Activated CD8-positive, alpha-beta memory T cell treated with anti-CD3 and anti-CD28 coated beads, Interleukin-2, amount 50 U/mL, for 24 hours (primary cell): Measurements from ENCODE around the gene TBKBP1.
"Not testable (repeated sequence)": the region's sequence is repeated elsewhere in the genome, so short reads cannot be mapped to it uniquely, and the experiment has no call there.

Source experiments
- DNase-seq: peaks from one replicate; pipeline ENCODE4 v3.0.0-alpha.2; 2020; ENCODE audit errors: extremely low read depth

The TBKBP1 gene

DNA sequence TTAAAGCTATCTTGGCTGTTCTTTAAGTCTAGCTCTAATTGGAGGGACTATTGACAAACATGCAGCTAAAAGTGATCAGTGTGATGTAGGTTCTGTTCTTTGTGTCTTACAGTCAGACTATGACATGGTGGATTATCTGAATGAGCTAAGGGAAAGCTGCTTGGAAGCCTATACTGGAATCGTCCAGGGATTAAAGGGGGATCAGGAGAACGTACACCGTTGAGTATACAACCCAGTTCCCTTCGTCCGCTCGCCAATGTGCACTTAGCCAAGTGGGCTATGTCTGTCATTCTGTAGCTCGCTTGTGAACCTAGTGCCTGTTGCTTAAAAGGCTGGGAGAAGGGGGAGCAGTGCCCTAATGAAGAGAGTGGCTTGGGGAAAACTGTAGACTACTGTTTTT, 15.8 kb upstream of the TBKBP1 start:
- no peak for DNase-seq

DNA sequence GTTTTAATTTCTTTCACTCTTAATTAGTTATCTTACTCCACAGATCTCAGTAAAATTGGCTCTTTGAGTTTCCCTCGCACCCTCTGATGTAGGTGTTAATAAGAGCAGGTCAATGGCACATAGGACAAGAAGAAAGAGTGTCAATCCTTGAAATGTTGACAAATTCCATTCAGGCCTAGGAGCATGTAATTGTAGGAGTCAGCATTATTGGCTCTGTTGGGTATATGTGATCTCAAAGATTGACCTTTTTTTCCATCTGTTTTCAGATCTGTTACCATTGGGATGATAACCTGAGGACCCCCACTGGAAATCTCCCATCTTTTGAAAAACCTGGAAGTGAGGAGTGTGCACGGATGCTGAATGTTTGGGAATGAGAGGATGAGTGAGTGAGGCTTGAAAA, 11.8 kb upstream of the TBKBP1 start:
- DNase-seq, result no peak

DNA sequence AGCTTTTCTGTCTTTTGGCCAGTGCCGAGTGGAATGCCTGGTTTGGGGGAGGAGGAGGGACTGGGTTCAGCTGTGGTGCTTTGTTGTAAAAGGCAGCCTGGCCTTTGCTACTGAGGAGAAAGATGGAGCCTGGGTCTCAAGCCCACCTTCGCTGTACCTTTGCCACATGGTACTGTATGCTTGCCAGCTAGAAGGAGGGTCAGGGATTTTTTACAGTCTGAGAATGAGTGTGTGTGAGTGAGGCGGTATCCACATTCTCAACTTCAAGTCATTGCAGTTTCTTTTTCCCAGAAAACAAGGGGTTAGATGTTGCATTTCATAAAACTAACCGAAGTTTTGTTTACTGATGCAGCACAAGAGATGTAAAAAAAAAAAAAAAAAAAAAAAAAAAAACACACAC, 11.2 kb upstream of the TBKBP1 start:
- not testable (repeated sequence) for DNase-seq

DNA sequence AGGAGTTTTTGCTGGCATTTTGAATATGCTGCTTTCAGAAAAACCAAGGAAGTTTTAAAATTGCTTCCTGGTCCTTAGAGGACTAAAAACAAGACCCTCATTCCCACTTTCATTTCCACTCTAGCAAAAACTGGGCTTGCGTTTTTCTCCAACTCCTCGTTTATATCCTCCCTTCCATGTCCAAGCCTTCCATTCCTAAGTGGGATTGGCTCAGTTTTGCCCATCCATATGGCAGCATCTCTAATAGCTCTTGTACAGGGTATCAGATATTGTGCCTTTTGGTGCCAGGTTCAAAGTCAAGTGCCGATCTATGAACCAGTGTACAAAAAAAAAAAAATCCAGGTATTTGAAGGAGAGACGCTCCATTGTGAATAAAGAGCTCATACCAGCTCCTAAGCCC, 9.9 kb upstream of the TBKBP1 start:
- DNase-seq, result no peak

DNA sequence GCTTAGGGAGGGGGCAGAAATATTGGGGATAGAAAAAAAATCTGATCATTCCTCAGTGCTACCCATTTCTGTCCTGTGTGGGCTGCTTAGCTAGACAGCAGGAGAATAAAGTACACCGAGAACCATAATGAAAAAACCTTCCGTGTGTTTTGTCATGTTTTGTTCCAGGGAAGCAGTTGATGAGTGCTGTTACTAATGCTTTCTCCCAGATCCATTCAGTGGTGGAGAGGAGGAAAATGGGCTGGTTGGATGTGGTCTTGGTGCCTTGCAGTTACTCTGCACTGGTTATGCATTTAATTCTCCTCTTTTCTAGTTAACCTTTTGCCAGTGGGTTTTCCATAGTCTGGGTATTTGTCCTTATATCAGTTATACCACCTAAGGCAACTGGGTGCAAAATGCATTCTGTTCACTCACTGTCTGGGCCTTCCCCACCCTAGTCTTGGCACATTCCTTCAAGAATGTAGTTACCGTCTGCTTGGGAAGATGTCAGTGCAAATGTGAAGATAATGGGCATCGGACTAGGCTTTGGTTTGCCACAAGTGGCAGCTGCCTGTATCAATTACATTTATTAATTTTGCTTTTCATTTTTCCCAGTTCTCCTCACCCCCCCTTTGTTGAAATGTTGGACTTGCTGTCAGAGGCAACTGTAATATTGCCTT, 9.3 kb upstream of the TBKBP1 start:
- no peak for DNase-seq

DNA sequence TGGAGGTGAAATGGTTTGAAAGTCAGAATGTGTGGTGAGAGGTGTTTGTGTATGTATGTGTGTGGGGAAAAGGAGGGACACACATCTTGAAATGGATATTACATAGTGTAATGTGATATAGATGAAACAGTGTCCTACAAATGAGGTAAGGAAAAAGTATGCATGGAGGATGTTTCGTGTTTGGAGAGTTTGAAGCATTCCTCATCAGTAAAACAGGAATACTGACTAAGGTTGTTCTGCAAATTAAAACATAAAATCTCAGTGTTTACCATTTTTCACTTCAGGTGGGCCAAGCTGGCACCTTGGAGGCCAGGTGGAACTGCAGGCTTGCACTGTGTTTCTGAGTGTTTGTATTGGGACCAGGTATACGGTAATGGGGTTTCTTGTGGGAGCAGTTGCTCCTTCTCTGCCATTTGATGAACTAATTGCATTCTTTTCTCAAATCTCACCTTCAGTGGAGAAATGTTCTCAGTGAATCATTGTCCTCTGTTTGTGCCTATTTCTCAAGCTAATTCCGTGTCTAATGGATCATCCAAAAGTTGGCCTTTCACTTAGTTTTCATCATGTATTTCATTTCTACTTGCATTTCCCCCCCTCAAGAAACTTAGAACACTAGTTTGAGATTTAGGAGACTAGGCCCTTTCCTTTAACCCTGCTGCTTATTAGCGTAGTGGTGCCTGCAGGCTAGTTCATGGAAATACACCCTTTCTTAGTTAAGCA, 8.2 kb upstream of the TBKBP1 start:
- DNase-seq, result no peak

DNA sequence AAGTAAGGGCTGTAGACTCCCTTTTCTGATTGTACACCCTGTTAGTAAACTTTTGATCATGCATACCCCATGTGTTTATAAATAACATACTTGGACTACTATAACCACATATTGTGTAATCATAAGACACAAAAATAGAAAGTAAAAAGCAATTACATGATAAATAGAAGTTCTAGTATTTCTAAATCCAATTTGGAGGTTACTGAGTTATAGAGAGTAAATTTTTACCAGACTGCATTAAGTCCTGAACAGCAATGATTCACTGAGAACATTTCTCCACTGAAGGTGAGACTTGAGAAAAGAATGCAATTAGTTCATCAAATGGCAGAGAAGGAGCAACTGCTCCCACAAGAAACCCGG, 7.7 kb upstream of the TBKBP1 start:
- DNase-seq, result no peak

DNA sequence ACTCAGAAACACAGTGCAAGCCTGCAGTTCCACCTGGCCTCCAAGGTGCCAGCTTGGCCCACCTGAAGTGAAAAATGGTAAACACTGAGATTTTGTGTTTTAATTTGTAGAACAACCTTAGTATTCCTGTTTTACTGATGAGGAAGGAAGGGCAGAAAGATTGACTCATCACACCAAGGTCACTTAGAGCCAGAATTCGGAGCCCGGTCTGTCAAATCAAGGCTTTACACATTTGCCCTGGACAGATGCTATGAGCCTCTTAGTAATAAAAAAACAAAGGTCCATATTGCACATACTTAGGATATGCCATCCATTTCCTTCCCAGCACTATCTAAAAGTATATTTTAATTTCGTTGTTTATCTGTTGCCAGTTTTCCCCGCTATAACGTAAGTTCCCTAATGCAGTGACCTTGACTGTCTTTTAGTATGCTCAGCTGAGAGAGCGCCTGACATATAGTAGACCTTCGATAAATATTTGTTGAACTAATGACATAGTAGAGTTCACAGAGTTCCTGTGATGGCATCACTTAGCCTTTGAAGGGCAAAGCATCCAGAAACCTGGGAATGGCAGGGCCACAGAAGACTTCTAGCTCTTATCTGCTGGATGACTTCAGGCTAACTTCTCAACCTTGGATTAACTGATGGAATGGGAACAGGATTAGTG, 7.2 kb upstream of the TBKBP1 start:
- DNase-seq, result no peak

DNA sequence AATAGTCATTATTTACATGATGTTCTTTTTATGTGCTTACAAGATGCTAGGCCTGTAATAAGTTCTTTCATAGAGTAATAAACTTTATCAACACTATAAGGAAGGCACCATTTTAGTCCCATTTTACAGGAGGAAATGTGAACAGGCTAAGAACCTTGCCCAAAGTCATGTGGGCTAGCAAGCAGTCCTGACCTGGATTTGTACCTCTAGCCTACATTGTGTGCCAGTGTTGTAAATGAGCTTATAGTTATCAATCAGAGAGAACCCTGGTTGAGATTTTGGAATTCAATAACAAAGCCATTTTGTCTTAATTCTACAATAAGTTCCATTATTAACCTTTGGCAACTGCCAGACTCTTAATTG, 6.7 kb upstream of the TBKBP1 start:
- no peak for DNase-seq

DNA sequence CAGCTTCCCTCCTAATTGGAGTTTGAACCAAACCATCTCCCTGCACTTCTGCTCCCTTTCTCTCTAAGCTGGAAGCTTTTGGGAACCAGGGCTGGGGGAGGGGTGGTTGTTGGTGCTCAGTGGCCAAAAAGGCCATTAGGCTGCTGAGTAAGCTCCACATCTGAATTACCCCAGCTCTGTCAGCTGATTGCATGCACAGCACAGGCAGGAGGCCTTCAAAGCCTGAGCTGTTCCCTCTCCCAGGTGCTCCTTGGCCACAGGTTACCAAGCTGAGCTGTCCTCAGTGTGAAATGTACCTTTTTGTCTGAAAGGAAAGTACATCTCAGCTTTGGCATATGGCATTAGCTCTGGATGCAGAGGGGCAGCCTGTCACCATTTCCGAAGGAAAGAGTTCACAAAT, 6.2 kb upstream of the TBKBP1 start:
- no peak for DNase-seq

DNA sequence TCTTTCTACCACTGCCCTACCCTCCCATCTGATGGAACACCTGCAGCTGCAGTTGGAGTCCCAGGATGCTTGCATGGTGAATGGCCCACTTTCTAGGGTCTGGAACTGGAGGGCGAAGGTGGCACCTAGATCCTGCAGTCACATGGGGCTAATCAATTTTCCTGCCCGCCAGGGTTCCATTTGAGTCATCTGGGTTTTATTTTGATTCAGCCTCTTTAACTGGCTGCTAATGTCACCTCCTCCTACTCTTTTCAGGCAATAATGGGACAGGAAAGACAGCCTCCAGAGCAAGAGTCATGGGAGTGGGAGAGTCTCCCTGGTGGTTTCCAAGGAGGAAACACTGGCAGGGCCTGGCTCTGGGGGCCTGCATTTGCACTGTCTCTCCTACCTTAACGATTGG, 3.8 kb upstream of the TBKBP1 start:
- no peak for DNase-seq

DNA sequence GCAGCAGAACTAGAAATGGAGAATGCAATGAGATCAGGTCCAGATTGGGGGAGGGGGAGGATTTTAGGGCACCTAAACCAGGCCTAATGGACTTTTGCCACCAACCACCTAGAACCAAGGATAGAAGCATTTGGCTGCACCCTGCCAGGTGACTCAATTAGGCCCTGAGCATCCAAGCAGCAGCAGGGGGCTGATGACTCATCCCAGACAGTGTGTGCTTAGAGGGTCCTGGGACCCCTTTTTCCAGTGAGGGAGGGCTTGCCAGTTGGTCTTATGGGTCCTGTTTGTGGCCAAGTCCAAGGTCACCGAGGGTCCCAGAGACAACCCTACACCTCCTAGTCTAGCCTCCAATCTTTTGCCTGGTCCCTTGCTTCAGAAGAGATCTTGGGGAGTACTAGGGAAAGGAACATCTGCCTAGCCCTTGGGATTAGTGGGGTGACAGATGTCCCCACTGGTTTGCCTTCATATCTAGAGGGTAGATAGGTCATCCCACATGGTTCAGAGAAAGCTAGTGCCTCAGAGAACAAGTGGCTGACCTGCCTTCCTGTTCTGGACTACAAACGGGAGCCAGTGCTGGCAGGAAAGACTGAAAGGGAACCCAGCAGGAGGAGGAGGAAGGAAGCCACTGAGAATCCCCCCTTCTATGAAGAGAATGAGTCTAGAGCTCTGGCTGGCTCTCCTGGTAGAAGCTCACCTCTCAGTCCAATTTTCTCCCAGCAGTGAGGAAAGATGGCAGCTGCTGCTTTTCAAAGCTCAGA, 1.6 kb upstream of the TBKBP1 start:
- no peak for DNase-seq

DNA sequence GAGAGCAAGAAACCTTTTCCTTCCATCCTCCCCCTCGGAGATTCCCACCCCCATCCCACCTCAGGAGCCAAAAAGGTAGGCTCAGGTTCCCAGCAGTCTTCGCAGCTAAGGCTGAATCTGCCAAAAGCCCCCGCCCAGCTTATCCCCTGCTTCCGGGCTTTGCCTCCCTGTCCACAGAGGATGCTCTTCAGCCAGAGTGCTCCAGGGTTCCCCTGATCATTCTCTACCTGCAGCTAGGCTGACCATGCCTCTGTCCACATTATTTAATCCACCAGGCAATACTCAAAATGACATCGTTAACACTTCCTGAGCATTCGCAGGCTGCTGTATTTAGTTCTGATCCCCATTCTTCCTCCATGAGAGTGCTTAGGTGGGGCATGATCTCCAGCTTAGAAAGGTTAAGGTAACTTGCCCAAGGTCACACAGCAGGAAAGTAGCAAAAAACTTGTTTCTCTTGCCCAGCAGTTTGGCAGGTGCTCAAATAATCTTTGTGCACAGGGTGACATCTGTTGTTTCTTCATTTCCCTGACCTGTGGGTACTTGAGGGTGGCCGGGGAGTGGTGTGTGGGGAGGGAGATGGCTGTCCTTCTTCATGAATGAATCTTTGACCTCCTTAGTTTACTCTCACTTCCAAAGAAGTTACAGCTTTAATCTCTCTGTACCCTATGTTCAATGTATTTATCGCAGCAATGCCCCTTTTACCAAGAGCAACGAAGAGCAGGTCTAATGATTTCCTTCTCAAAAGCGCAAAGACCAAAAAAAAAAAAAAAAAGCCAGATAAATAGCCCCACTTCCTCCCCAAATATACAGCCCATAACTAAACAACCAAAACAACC, 848 bp upstream of the TBKBP1 start:
- no peak for DNase-seq

DNA sequence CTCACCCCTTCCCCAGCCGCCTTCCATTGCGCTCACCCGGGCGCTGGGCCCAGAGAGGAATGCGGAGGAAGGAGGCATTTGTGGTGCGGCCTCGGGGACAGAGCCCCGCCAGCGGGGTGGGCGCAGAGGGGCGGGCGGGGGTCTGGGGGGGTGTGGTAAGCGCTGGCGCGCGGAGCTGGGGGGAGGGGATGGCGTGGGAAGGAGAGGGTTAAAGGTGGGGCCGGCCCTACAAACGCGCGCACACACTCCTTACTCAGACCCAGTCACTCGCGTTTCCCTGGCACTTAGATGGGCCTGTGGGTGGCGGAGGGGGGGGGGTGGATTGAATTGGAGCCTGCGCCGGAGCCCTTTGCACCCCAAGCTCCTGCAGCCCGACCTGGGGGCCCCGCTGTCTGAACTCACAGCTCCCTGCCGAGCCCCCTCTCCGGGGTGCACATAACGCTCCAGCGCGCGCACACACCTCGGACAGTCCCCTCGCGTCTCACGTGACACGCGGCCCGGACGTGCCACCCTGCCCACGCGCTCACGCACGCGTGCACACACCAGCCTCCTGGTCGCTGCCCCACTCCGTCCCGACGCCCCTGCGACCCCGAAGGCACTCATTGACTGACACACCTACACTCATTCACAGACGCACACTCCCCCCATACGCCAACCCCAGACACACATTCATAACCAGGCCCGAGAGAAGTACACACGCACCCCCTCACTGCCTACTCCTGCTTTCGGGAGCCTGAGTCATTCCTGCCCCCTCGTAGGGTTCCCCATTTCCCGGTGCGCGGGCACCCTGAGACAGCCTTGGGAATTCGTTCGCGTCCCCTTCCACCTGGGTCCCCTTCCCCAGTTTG, 844 bp downstream of the TBKBP1 start:
- DNase-seq, result no peak

DNA sequence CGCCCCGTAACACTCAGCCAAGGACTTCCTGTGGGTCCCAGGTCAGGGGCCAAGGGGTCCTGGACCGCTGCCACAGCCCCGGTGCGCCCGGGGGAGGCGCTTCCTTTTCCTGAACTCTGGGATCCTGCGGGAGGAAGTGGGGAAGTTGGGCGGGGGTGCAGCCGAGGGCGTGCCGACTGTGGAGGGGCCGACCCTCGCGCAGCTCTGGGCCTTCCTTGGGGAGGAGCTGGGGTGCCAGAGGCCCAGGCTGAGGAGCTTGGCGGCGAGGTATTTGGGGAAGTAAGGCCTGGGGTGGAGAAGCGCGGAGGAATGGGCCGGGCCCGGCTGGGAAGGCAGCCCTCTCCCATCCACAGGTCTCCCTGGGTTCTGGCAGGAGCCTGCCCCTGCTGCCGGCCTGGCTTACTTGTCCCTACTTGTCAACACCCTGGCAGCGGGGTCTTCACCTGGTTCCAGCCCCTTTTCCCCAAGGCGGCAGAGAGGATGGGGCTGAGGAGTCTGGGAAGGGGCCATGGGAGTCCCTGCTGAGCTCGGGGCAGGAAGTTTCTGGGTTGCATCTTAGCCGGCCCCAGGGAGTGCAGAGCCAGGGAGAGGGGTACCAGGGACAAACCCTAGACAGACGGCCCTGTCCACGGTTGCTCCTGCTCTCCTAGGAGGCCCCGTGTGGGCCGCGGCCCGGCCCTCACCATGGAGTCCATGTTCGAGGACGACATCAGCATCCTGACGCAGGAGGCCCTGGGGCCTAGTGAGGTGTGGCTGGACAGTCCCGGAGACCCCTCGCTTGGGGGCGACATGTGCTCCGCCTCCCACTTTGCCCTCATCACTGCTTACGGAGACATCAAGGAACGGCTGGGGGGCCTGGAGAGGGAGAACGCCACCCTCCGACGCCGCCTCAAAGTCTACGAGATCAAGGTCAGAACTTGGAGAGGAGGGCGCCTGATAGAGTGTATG, 1.7 kb downstream of the TBKBP1 start:
- DNase-seq, result no peak

DNA sequence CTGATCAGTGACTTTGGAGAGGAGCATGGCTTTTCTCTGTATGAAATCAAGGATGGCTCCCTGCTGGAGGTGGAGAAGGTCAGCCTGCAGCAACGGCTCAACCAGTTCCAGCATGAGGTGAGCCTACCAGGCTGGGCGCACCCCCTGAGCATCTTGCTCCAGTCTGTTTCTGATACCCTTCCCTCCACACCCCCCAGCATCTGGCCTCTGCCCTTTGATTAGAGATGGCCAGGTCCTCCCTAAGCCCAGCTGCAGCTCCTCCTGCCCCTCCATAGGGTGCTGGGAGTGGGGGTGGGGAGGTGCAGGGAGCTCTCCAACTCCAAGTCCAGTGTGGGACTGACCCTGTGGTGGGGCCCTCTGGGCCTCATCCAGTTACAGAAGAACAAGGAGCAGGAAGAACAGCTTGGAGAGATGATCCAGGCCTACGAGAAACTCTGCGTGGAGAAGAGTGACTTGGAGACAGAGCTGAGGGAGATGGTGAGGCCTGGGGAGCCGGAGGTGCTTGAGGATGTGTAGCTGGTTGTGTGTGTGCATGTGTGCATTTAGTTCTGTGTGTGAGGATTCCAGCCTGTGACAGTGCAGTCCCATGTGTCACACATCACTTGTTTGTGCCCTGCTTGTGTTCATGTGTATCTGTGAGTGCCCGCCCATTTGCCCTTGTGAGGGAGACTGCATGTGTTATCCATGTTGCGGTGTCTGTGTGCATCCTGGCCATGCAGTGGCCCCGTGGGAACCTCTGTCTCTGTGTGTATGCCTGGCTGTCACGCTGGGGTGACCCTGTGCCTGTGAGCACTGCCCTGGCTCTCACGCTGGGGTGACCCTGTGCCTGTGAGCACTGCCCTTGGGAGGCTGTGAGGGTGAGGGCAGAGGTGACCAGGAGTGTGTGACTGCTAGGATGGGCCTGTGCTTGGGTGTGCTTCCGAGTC, 3.0 kb downstream of the TBKBP1 start:
- no peak for DNase-seq

DNA sequence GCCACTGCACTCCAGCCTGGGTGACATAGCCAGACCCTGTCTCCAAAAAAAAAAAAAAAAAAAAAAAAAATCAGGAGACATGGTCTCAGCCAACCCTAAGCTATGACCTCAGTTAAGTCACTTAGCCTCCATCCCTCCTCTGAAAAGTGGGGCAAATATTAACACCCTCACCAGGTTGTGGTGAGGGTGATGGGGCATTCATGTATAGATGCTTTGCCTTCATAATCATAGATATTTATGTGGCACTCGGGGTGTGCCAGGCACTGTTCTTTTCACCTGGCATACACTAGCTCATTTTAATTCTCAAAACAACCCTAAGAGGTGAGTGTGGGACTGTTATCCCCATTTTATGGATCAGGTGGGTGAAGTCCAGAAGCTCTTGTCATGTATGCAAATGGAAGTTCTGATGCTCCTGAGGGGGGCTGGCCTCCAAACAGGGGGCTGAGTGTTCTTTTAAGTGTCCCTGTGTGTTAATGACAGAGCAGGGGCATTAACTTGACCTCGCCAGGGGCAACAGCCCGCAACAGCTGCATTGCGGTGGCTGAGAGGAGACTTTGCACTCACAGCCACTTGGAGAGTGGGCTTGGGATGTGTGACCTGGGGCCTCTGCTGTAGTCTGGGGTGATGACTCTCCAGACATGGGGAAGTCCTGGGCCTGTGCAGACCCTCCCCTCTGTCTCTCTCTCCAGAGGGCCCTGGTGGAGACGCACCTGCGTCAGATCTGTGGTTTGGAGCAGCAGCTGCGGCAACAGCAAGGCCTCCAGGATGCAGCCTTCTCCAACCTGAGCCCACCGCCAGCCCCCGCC, 4.1 kb downstream of the TBKBP1 start:
- DNase-seq, result no peak
